Esophagus muscularis mucosa (tissue), 4 donors: Measurements from ENCODE around the gene SGCE. TPM values are rescaled to one million over a fixed set of nuclear protein-coding genes. Genes with fewer than 3 reads are reported as not detected.

Experiments
- DNase-seq: peaks from one replicate; pipeline ENCODE4 v3.0.0-alpha.2; 2017; ENCODE audit errors: extremely low spot score
- H3K27ac ChIP-seq, 4 donors: fragments of 200-600 bp; sonication (generic); replicated peaks in 1 of 4; 1 replicate in 3 of 4; 2 replicates in 1 of 4; pipeline ENCODE4 v1.5.1; 2016 to 2019; ENCODE audit warnings: mild to moderate bottlenecking in 1 of 4
- H3K27me3 ChIP-seq, 4 donors: fragments of 200-600 bp; sonication (generic); one replicate each; pipeline versions ENCODE4 v1.5.1 to v1.6.0; 2016 to 2019
- H3K36me3 ChIP-seq, 4 donors: fragments of 200-600 bp; sonication (generic); one replicate each; pipeline ENCODE4 v1.5.1; 2016 to 2019
- H3K4me1 ChIP-seq, 4 donors: fragments of 200-600 bp; sonication (generic); one replicate each; pipeline ENCODE4 v1.5.1; 2016 to 2019
- H3K4me3 ChIP-seq, 4 donors: fragments of 200-600 bp; sonication (generic); 1 replicate in 2 of 4; 2 replicates in 2 of 4; pipeline ENCODE4 v1.5.1; 2016 to 2019; ENCODE audit warnings: mild to moderate bottlenecking in 4 of 4, moderate library complexity in 1 of 4
- H3K9me3 ChIP-seq, 4 donors: fragments of 200-600 bp; sonication (generic); 1 replicate in 3 of 4; 2 replicates in 1 of 4; pipeline ENCODE4 v1.5.1; 2016 to 2019
- EP300 ChIP-seq: sonication (generic); formaldehyde crosslinking; IDR thresholded peaks from one replicate; pipeline ENCODE4 v1.6.1; 2017; ENCODE audit warnings: antibody characterized with exemption
- POLR2A ChIP-seq: fragments of 450-650 bp; IDR thresholded peaks from one replicate; pipeline ENCODE4 v1.6.1; 2017; ENCODE audit warnings: antibody characterized with exemption, moderate library complexity, mild to moderate bottlenecking, low read depth
- POLR2AphosphoS5 ChIP-seq, 2 donors: sonication (generic); formaldehyde crosslinking; IDR thresholded peaks; one replicate each; pipeline ENCODE4 v1.6.1; 2017; ENCODE audit warnings: antibody characterized with exemption in 2 of 2
- WGBS: methylation state at CpG from one replicate; pipeline ENCODE4 v1.1.5; 2018; 5-methylcytosine and 5-hydroxymethylcytosine counted together
- intact Hi-C: fragments of 100-400 bp; cut with DNase I; formaldehyde crosslinking; loops from one replicate; pipeline ENCODE4 v1.15.1; 2023
- total RNA-seq, 4 donors: library from RNA; depleted of rRNA; stranded (reverse); fragments of >200 nt; gene quantifications; one replicate each; pipeline versions ENCODE4 v1.1.0 to v1.2.1, GENCODE V29; 2016
- TF ChIP-seq, protein P1 (sequence below), 3 experiments: fragments of 200-600 bp in 2 of 3; fragments of 450-650 bp in 1 of 3; sonication (generic) in 2 of 3; IDR thresholded peaks; one replicate each; pipeline ENCODE4 v1.5.1; 2017 to 2019; ENCODE audit warnings: antibody characterized with exemption in 3 of 3, mild to moderate bottlenecking in 2 of 3, moderate library complexity in 1 of 3

Gene SGCE
- total RNA-seq, 4 donors from 2014 or later, result 72.6 to 135 (median 88.1) TPM

DNA sequence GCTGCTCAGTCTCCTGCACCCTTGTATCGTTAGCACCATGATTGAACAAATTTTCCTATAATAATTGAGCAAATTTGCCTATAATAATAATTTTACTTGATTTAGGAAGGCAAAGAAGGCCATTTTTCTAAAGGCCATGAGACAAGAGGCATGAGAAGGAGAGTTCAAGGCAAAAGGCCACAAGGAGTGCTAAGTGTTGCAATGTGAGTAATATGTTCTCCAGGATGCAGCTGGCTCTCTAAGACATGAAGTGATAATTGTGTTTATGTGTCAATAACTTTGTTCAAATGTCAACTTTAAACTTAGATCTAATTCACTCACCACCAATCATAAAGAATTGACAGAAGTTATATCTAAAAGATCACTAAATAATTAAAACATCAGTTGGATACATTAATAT lies 53.8 kb downstream of the SGCE start:
- no peak overlapping the region for H3K27ac ChIP-seq
- no peak for DNase-seq
- H3K9me3 ChIP-seq, result peaks cover 0 to 2% (median 0%) of the 10 kb centered on the region in 4 donors
- H3K4me3 ChIP-seq, result no peak overlapping the region
- 100% methylated on average over 1 of the region's 1 CpG for WGBS
- no peak for TF ChIP-seq EP300
- no peak for TF ChIP-seq POLR2A
- no peak for TF ChIP-seq POLR2AphosphoS5 (IDR thresholded peaks at IDR 0.05)
- TF ChIP-seq, protein P1, sequence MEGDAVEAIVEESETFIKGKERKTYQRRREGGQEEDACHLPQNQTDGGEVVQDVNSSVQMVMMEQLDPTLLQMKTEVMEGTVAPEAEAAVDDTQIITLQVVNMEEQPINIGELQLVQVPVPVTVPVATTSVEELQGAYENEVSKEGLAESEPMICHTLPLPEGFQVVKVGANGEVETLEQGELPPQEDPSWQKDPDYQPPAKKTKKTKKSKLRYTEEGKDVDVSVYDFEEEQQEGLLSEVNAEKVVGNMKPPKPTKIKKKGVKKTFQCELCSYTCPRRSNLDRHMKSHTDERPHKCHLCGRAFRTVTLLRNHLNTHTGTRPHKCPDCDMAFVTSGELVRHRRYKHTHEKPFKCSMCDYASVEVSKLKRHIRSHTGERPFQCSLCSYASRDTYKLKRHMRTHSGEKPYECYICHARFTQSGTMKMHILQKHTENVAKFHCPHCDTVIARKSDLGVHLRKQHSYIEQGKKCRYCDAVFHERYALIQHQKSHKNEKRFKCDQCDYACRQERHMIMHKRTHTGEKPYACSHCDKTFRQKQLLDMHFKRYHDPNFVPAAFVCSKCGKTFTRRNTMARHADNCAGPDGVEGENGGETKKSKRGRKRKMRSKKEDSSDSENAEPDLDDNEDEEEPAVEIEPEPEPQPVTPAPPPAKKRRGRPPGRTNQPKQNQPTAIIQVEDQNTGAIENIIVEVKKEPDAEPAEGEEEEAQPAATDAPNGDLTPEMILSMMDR (IDR thresholded peaks at IDR 0.05), result no peak
- H3K36me3 ChIP-seq, result peaks cover 0 to 40% (median 4%) of the 10 kb centered on the region in 4 donors
- H3K27me3 ChIP-seq, result no peaks in the 10 kb centered on the region
- intact Hi-C loops, result no loop called here
- no peaks in the 10 kb centered on the region for H3K4me1 ChIP-seq

DNA sequence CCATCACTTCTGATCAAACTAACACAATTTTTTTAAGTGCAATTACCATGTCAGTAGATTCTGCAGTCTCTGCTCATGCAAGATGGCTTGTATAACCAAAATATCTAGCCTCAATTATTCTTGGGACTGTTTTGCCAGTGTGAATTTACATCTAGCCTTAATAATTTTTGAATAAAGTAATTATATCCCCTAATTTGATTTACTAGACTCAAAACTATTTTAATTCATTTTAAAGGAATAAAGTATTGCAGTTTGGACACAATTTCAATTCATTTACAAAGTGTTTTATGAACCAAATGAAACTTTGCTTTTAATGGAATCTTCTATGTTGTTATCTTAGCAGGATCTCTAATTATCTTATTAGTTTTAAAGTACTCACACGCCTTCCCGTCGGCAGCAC lies 55.7 kb downstream of the SGCE start:
- Histone ChIP-seq H3K4me1 (no peaks in the 10 kb centered on the region), H3K9me3 (no peaks in the 10 kb centered on the region), H3K27ac (no peak overlapping the region), H3K36me3 (peaks cover 0 to 48% (median 4%) of the 10 kb centered on the region in 4 donors), H3K27me3 (no peaks in the 10 kb centered on the region), H3K4me3 (no peak overlapping the region)
- TF ChIP-seq POLR2A (no peak), POLR2AphosphoS5 (IDR thresholded peaks at IDR 0.05) (no peak), EP300 (no peak)
- TF ChIP-seq, protein P1 (IDR thresholded peaks at IDR 0.05), result no peak
- 96% methylated on average over 3 of the region's 3 CpGs for WGBS
- DNase-seq, result no peak
- intact Hi-C loops, result no loop called here

DNA sequence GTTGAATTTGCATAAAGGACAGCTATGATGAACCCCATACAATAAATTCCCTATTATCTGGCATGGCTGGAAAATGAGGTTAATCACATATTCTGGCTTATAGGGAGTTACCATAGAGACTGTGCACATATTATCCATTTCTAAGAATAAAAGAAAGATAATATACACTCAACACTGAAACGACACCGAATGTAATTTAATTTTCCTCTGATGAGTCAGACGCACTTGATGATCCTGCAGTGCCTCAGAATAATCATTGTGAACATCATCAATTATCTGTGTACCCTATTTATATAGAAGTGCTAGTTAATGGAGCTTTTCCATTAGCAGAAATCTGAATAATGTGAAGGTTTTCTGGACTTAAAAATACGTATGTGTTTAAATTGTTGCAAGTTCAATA lies 60.2 kb downstream of the SGCE start:
- Histone ChIP-seq H3K4me3 (no peak overlapping the region), H3K9me3 (no peaks in the 10 kb centered on the region), H3K27me3 (no peaks in the 10 kb centered on the region), H3K4me1 (no peaks in the 10 kb centered on the region), H3K27ac (no peak overlapping the region), H3K36me3 (peaks cover 0 to 43% (median 6%) of the 10 kb centered on the region in 4 donors)
- intact Hi-C loops, result no loop called here
- WGBS, result 78% methylated on average over 4 of the region's 4 CpGs
- no peak for DNase-seq
- TF ChIP-seq POLR2A, result no peak
- no peak for TF ChIP-seq EP300
- TF ChIP-seq, protein P1 (IDR thresholded peaks at IDR 0.05), result no peak
- no peak for TF ChIP-seq POLR2AphosphoS5 (IDR thresholded peaks at IDR 0.05)

DNA sequence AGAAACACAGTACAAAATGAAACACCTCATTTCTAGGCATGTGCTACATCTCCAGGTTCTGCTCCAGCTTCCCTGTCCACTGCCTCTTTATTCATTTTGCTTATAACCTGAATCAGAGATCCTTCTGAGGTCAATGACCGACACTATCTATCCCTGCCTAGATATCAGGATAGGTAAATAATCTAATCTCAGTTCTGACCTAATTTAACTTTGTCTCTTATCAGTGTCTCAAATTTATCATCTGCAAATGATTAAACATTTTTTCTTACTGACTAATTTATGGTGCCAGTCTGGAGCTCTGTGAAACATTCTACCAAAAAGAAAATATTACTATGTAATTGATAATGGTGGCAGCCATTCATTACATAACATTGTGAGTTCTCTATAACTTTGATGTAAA lies 61.1 kb downstream of the SGCE start:
- 95% methylated on average over 1 of the region's 1 CpG for WGBS
- no peak for DNase-seq
- no peak for TF ChIP-seq EP300
- TF ChIP-seq, protein P1 (IDR thresholded peaks at IDR 0.05), result no peak
- TF ChIP-seq POLR2AphosphoS5 (IDR thresholded peaks at IDR 0.05), result no peak
- no peak for TF ChIP-seq POLR2A

DNA sequence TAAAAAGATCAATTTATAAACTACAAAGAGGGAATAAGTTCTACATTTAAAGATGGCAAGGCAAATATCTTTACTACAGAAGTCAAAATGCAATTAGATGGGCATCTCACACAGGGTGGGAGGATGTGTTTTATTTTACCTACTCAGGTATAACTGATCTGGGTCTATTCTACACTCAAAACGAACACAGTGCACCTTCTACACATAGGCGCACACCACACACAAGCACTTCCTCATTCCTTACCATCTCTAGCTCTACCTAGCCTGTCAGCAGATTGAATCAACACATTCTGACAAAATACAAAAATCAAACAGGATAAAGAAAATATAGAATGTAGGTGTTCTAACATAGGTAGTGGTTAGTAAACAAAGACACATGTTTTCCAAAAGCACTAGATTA lies 64.8 kb downstream of the SGCE start:
- Histone ChIP-seq H3K4me1 (no peaks in the 10 kb centered on the region), H3K27me3 (no peaks in the 10 kb centered on the region), H3K36me3 (peaks cover 4 to 17% (median 5%) of the 10 kb centered on the region in 4 donors), H3K4me3 (no peak overlapping the region), H3K9me3 (no peaks in the 10 kb centered on the region), H3K27ac (no peak overlapping the region)
- TF ChIP-seq EP300, result no peak
- TF ChIP-seq POLR2A, result no peak
- TF ChIP-seq, protein P1 (IDR thresholded peaks at IDR 0.05), result no peak
- no peak for TF ChIP-seq POLR2AphosphoS5 (IDR thresholded peaks at IDR 0.05)
- intact Hi-C loops, result no loop called here
- 90% methylated on average over 2 of the region's 2 CpGs for WGBS
- no peak for DNase-seq

More for the DNA sequence above, 61.1 kb downstream of the SGCE start:
- no peak overlapping the region for H3K4me3 ChIP-seq
- no peaks in the 10 kb centered on the region for H3K9me3 ChIP-seq
- intact Hi-C loops, result no loop called here
- peaks cover 0 to 37% (median 6%) of the 10 kb centered on the region in 4 donors for H3K36me3 ChIP-seq
- H3K27me3 ChIP-seq, result no peaks in the 10 kb centered on the region
- no peak overlapping the region for H3K27ac ChIP-seq
- no peaks in the 10 kb centered on the region for H3K4me1 ChIP-seq
